Left renal pelvis (tissue), 4 donors: ENCODE results near the gene ACAA2. TPM values are rescaled to one million over a fixed set of nuclear protein-coding genes. Genes with fewer than 3 reads are reported as not detected.

Source experiments
- DNase-seq, 4 donors: peaks; one replicate each; pipeline ENCODE4 v3.0.0-alpha.2; 2013; ENCODE audit warnings: low read depth in 4 of 4, low spot score in 3 of 4
- polyA plus RNA-seq, 4 donors: library from polyadenylated mRNA; unstranded; fragments of 120-200 nt; gene quantifications; one replicate each; pipeline ENCODE4 v1.2.1, GENCODE V29; 2013; ENCODE audit not compliant: insufficient read length in 4 of 4

The ACAA2 gene, protein sequence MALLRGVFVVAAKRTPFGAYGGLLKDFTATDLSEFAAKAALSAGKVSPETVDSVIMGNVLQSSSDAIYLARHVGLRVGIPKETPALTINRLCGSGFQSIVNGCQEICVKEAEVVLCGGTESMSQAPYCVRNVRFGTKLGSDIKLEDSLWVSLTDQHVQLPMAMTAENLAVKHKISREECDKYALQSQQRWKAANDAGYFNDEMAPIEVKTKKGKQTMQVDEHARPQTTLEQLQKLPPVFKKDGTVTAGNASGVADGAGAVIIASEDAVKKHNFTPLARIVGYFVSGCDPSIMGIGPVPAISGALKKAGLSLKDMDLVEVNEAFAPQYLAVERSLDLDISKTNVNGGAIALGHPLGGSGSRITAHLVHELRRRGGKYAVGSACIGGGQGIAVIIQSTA
- polyA plus RNA-seq = 100 to 1,000 TPM in 3 of 4 donors, 10 to 100 TPM in 1; 71.9 to 291 (median 223) TPM

DNA sequence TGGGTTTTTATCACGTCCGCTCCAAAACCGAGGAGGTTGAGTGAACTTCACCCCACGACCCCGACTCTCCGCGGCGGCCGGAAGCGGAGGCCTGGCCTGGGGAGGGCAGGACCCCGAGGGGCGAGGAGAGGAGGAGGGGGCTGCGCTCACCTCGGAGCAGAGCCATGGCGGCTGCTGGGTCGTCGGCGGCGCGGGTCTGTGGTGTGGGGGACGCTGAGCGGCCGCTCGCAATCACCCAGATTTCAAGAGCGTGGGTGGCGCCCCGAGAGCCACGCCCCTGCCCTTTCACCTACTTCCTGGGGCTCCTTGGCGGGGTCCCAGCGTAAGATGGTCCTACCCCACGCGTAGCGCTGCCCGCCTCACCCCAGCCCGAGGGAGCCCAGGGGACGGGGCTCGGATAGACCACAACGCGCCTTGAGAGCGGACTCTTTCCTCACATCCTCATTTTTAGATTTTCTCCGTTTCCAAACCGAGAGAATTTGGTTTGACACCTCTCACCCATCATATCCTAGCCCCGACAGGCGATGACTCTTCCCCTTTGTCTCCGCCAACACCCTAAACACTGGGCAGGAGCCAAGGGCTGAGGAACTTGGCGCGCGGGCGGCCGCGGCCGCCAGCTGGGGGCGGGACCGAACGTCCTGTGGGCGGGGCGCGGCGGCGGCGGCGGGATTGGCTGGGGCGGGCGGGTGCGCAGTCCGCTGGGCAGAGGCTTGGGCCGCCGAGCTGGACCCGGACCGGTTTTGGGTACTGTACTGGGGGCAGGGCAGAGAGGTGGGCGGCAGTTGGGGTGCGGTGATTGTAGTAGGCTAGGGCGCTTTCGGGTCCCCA lies at the start of gene ACAA2:
TSS of gene ACAA2 (minus strand) at position 215 of the 828 bp plus-strand sequence. CDS start at position 166, 49 bp downstream.
- DNase-seq = peak; percentile 70 to 80 (median 74)

DNA sequence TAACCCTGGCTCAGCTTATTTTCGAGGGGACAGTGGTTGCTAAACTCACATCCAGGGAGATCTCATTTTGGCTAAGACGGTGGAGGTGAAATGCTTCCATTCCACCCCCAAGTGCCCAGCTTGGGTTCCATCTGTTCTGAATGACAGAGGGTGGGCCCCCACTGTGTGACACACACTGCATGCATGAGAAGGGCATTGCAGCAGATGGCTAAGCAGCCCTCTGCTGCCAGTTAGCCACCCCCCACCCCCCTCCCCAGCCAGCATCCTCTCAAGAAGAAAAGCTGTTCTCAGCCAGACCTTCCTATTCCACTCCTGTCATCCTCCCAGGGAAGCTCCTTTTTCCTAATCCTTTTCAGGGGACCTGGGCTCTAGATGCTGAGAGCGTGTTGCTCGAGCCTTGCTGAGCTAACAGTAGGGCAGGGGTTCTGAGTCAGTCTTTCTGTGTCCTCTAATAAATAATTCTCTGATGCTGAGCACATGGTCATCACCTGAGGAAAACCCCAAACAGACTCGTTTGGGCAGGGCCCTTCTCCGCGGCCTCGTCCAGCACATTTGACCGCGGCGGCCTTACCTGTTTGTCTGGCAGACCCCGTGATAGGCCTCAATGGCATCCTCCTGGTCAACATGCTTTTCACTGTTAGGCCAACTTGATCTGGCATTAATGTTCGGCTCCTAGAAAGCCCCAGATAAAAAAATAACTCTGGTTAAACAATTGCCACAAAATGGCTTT lies 49.5 kb upstream of the ACAA2 start:
- no peak for DNase-seq

DNA sequence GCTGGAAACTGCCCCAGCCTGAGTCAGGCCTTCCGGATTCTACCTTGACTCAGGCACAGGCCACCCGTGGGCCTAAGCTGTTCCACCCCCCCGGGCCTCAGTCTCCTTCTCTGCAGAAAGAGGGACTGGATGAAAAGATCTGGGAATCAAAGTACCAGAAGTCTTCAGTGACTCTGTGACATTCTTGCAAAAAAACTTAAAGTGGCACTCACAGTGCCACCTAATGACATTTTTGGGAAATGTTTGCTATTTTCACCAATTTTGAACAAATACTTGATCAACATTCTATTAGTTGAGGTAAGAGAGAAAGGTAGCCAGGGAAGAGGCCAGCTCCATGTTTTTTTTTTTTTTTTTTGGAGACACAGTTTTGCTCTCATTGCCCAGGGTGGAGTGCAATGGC lies 48.3 kb upstream of the ACAA2 start:
- DNase-seq = no peak

DNA sequence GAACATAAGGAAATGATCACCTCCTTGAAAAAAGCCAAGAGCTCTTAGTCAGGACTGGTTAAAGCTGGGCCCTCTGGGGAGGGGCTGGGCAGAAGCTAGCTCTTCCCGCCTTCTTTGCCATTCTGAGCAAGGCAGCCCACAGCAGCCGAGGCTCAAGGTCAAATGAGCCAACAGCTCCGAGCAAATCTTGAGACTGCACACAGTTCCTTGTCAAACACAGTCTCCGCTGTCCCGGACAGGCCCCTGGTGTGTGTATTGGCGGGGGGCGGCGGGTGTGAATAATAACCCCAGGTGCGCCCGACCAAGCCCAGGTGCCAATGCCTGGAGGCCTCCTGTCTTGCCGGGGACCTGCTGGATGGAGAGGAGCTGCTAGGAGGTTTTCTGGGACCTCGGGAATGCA lies 46.4 kb upstream of the ACAA2 start:
- DNase-seq = no peak

DNA sequence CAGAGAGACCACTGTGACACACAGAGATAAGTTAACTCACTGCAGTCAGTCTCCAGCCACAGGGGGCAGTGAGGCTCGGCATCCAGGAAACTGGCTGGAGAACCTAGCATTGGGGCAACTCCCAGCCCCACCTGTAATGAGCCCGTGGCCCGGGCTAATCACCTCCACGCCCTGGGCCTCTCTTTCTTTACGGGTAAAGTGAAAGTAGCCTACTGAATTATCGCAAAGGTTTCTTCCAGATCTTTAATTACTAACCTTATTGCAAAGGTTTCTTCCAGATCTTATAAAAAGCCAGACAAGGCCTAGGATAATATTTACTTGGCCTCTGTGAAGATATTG lies 45.7 kb upstream of the ACAA2 start:
- DNase-seq = no peak

DNA sequence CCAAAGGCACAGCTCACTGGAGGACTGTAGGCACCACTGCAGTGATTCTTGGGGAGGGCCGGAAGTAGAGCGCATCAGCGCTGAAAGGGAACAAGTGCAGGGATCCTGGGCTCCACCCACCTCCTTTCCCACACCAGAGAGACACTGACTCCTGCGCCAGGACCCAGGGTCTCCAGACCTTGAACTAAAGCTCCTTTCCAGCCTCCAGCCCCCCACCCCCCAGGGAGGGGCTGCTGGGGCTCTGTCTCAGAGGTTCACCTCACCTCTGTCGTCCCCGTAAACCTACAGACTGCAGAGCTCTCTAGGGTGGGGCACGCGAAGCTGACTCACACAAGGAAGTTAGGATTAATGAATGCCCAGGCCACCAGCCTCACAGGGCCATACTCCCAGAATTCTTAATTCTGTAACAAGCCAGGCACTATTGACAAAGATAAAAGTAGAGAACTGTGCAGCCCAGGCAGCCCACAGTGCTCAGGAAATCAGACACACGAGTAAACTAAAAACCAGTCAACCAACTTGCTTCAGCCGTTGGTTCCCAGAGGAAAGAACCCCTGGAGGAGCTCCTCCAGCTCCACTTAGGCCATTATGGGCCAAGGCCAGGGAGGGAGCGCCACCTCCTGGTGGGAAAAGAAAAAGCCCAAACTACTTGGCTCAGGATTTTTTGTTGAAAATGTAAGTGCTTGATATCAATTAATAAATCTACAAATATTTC lies 45.1 kb upstream of the ACAA2 start:
- peak; percentile 43 to 69 (median 60) for DNase-seq

DNA sequence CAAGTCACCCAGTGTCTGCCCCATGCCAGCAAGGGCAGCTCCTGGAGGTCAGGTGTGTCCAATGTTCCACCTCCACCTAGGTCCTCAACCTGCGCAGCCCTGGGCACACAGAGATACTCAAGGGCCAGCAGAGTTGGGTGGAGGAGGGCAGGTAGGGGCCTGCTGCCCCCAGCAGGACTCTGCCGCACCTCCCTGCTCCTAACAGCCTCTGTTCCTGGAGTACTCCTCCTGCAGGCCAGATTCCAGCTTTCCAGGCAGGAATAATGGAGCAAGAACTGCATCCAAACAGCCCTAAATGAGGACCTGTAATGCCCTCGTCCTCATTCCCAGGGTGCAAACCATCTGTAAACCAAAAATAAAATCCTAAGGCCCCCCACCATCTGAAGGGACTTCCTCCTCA lies 44.4 kb upstream of the ACAA2 start:
- DNase-seq = no peak

DNA sequence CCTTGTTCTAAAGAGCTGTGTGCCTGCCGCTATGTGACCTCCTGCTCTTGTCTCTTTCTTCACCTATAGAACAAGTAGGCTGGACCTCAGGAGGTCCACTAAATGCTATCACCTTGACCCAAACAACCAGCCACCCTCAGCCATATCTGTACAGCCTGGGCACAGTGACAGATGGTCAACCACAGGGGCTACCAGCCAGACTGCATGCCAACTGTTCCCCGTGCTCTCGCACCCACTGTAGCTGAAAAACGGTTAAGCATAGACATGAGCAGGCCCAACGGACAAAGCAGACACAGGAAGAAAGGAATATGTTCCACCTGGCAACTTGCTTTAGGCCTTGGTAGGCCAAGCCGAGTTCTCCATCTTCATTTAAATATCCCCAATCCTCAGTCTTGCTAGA lies 43.2 kb upstream of the ACAA2 start:
- DNase-seq = no peak

DNA sequence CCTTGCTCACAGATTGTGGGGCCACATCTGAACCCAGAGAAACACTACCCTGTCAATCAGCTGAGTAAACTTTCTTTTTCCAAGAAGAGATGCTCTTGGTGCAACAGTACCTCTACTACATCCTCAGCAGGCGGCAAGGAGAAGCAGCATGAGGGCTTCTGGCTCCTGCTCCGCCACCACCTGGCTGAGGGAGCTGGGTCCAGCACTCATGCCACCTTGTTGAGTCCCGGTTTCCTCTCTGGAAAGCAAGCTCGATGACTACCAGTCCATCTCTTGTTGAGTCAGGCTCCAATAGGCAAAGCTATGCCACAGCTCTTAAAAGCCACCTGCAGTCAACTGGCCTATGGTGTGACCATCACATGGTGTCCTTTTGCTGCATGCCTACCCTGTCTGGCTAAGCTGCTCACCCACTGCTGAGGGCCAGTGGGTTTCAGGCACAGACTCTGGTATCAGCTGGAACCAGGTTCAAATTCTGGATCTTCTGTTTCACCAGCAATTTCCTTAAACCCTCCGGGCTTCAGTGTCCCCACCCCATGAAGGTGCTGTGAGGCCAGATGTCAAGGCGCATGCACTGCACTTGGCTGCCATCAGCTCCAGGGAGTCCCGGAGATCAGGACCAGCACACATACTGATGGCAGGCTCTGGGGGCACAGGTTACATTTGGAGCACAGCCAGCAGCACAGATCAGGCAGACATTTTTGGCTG lies 42.5 kb upstream of the ACAA2 start:
- no peak for DNase-seq

DNA sequence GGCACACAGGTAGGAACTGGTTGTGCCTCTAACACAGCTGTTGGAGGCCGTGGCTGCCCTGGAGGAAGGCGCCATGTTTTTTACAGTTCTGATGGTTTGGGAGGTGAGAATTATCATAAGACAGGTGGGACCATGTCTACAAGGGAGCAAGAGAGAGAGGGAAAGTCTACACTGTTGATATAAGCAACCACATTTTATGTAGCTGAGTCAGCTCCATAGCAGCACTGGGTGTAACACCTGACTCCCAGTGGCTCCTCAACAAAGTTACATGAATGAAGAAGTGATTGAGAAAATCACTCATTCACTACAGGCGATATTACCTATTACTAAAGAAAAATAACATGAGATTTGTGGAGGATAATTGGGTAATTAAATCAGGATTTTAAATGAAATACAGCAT lies 41.3 kb upstream of the ACAA2 start:
- no peak for DNase-seq

DNA sequence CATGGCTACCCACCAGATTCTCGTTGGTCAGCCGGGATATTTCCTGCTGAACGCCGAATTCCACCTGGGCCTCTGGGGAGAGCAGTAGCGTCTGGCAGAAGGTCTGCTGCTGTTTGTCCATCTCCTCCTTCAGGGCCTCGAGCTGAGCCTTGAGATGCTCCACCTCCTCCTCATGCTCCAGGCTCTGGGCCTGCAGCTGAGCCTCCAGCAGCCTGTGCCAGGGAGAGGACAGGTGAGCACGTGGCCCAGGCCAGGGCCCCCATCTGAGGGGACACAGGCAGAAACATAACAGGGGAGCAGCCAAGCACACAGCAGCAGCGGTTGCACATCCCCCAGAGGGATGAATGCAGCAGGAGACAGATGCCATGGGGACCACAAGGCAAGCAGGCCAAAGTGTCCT lies 40.1 kb upstream of the ACAA2 start:
- DNase-seq = no peak

DNA sequence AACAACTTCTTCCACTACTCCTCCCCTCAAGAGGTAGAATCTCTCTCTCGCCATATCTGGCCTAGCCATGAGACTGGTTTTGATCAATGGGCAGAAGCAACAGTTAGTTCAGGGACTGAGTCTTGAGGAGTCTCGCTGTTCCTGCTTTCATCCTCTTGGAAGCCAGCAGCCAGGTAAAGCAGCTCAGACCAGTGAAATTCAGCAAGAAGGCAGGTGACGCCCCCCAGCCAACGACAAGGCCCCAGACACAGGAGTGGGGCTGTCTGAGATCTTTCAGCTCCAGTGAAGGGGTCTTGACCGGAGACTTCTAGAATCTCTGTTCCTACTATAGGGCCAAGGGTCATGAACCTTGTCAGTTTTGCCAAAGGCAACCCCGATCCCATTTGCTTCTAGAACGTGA lies 39.7 kb upstream of the ACAA2 start:
- no peak for DNase-seq

DNA sequence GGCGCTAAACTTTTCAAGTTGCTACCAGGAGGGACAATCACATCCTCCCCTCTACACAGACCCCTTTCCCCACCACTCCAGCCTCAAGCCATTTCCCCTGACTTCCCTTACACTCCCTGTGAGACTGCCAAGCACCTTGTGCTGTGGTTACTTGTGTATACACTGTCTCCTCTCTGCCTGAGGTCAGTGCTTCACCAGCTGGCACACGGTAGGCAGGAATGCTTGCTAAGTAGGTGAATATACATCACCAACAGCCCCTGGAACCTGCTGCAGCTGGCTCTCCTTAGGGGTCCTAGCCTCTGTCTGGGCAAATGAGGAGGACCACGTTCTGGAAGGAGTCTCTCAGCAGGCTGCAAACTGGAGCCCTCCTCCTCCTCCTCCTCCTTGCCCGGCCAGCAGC lies 38.3 kb upstream of the ACAA2 start:
- no peak for DNase-seq

DNA sequence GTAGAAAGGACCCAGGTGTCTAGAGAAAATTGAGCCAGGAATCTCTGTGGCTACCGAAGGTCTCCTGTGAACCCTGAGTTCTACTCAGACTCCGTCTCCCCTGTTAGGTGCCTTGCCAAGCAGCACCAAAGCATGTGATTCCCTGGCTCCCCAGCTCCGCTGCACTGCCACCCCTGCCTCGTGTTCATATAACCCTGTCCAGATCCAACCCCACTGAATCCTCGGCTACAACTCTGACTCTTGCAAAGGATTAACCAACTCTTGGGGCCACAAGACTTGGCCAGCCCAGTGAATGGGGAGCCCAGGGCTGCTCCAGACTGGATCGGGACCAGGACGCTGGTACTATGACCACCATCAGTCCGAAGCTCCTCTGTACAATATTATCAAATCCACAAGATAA lies 37.3 kb upstream of the ACAA2 start:
- no peak for DNase-seq

DNA sequence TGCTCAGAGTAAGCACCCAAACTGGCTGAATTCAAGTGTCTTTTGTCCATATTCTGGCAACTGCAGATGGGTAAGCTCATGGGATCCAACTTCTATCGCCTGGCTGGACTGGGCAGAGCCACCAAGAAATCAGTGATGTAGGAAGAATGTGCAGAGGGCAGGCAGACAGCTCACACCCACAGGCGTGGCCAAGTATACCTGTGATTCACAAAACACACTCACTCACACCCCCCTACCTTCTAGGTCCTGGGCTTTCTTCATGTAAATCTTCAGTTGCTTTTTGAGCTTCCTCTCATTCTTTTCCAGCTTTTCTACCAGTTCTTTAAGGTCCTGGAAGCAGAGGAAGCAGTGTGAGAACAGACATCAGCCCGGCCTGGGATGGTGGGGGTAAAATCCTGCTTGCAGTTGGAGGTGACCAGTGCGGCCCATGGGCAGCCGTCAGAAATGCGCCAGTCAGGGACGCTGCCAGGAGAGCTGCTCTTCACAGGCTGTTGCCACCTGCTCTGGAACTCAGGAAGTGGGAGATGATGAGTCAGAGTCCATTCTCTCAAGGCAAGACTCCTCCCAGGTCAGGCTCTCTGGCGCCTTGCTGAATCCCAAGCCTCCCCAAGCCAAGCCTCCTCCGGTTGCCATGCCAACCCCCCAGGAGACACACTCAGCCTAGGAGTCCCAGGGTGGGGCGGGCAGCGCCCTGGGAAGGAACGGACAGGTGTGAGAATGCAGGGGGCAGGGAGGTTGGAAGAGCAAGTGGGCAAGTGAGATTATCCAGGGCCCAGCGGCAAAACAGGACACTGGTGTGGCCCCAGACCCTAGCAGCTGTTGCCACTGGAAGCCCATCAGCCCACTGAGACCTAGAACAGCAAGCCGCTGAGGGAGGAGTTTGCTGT lies 36.2 kb upstream of the ACAA2 start:
- DNase-seq = peak in 2 of 4 donors; percentile 25 to 27

DNA sequence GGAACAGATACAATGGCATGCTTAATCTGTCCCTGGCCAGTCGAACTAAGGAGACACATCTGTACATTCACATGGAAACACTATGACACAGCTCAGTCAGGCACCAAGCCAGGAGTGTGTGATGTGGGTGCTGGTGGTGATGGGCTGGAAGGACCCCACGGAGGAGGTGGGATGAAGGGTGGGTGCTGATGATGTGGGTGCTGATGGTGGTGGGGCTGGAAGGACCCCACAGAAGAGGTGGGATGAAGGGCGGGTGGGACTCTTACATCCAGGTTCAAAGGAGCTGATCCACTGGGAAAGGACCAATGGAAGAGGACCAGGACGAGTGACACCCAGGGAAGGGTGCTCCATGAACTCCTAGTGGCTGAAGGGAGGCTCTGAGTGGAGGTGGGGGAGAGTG lies 34.8 kb upstream of the ACAA2 start:
- DNase-seq = no peak

DNA sequence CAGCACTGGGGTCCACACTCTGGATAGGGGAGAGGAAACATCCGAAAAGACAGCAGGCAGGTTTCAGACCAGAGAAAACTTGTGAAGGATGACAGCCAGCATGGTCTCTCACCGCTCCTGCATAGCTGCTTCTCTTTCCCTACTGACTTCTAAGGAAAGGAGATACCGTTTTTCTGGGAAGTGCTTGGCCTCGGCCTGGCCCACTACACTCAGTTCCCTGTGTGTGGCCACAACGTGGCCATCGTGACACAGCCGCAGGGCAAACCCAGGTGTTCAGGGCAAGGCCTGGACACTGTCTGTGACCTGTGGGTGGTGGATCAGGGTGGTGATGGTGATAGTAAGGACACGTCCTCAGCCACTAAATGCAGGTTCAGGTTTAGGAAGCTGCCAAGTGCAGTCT lies 34.2 kb upstream of the ACAA2 start:
- no peak for DNase-seq

DNA sequence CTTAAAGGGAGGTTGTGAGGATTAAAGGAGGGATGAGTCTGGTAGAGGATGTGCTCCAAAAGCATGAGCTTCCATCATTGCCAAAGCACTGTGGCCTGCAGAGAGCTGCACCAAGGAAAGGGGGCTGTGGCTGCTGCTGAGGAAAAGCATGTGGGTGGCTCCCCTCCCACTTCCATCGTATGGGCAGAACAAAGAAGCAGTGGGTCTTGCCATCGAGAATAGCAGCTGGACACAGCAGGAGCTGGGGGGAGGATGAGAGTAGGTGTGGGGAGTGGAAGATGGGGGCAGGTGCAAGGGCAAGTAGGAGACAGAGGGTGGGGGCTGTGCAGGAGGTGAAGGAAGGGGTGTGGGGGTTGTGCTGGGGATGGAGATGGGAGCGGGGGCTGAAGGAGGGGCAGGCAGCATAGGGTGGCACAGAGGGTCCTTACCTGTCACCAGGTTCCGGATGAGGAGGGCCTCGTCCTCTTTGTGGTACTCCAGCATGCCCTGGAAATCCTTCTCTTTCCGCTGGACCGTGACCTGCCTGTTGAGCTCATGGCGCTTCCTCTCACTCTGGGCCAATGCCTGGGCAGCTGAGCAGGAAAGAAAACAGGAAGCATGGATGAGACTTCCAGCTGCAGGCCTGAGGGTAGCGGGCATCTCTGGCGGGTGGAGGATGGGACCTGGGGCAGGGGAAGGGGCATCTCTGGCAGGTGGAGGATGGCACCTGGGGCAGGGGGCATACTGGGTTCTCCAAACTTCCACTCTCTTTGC lies 33.6 kb upstream of the ACAA2 start:
- DNase-seq = no peak

DNA sequence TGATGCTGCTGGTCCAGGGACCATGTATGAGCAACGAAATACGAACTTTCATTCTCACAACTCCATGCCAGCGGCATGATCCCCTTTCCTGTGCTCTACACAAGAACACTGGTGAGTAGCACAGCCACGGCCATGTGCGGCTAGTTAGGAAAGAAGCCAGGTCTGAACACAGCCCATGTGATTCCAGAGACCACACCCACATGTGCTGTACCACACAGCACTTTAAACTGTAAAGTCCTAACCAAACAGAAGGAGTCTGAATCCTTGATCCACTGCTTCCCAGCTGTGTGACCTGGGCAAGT lies 33.0 kb upstream of the ACAA2 start:
- DNase-seq = no peak
